ENCODE measurements around the gene MAPK4.

Gene MAPK4

DNA sequence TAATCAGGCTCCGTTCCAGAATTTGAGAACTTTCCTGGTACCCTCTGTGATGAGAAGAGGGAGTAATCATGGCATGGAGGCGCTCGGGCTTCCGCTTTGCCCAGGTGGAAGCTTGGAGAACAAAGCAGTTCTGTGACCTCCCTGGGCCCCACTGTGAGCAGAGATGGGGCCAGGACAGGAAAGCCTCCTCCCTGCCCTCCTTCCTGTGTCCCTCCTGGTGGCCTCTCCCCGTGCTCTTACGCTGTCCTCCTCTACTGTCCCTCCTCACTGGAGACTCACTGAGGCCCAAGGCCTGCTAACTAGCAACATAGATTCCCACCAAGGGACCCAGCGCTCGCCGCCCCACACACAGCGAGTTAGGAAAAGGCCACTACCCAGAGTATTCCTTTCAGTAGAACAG is 119.8 kb downstream of the MAPK4 start:
- no peak overlapping the region for H3K27ac ChIP-seq (ENCODE audit: low read depth, low read length, poor library complexity, severe bottlenecking)
- H3K27me3 ChIP-seq (ENCODE audit: insufficient read depth, low read length): no peaks in the 10 kb centered on the region
- H3K9ac ChIP-seq (ENCODE audit: low read length): no peak overlapping the region
- TF ChIP-seq EZH2 (IDR thresholded peaks at IDR 0.05; ENCODE audit: borderline replicate concordance, low read length): no peak
- TF ChIP-seq, protein P1, sequence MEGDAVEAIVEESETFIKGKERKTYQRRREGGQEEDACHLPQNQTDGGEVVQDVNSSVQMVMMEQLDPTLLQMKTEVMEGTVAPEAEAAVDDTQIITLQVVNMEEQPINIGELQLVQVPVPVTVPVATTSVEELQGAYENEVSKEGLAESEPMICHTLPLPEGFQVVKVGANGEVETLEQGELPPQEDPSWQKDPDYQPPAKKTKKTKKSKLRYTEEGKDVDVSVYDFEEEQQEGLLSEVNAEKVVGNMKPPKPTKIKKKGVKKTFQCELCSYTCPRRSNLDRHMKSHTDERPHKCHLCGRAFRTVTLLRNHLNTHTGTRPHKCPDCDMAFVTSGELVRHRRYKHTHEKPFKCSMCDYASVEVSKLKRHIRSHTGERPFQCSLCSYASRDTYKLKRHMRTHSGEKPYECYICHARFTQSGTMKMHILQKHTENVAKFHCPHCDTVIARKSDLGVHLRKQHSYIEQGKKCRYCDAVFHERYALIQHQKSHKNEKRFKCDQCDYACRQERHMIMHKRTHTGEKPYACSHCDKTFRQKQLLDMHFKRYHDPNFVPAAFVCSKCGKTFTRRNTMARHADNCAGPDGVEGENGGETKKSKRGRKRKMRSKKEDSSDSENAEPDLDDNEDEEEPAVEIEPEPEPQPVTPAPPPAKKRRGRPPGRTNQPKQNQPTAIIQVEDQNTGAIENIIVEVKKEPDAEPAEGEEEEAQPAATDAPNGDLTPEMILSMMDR (IDR thresholded peaks at IDR 0.05; ENCODE audit: low read length): no peak
- no peaks in the 10 kb centered on the region for H3F3A ChIP-seq (ENCODE audit: insufficient read depth, low read length)
- H2AFZ ChIP-seq (ENCODE audit: low read length): no peak overlapping the region
- no peak overlapping the region for H3K4me2 ChIP-seq (ENCODE audit: low read length)
- H3K4me1 ChIP-seq (ENCODE audit: insufficient read depth, low read length, severe bottlenecking): no peaks in the 10 kb centered on the region
- no peaks in the 10 kb centered on the region for H3K9me3 ChIP-seq (ENCODE audit: low read length)
- H3K79me2 ChIP-seq (ENCODE audit: insufficient read depth, low read length): no peaks in the 10 kb centered on the region
- no peaks in the 10 kb centered on the region for H4K20me1 ChIP-seq (ENCODE audit: insufficient read depth, low read length)
- no peaks in the 10 kb centered on the region for H3K9me2 ChIP-seq (ENCODE audit: low read depth, low read length)
- no peaks in the 10 kb centered on the region for H3K36me3 ChIP-seq (ENCODE audit: insufficient read depth, low read length)
- H3K4me3 ChIP-seq (ENCODE audit: low read depth, low read length, poor library complexity, severe bottlenecking): no peak overlapping the region

- Histone ChIP-seq H3K9ac (ENCODE audit: low read length) (no peak overlapping the region), H3F3A (ENCODE audit: insufficient read depth, low read length) (no peaks in the 10 kb centered on the region), H4K20me1 (ENCODE audit: insufficient read depth, low read length) (no peaks in the 10 kb centered on the region), H3K36me3 (ENCODE audit: insufficient read depth, low read length) (no peaks in the 10 kb centered on the region), H3K4me1 (ENCODE audit: insufficient read depth, low read length, severe bottlenecking) (no peaks in the 10 kb centered on the region), H3K79me2 (ENCODE audit: insufficient read depth, low read length) (no peaks in the 10 kb centered on the region), H3K4me3 (ENCODE audit: low read depth, low read length, poor library complexity, severe bottlenecking) (no peak overlapping the region), H3K9me2 (ENCODE audit: low read depth, low read length) (no peaks in the 10 kb centered on the region), H2AFZ (ENCODE audit: low read length) (no peak overlapping the region), H3K27ac (ENCODE audit: low read depth, low read length, poor library complexity, severe bottlenecking) (no peak overlapping the region), H3K4me2 (ENCODE audit: low read length) (no peak overlapping the region), H3K27me3 (ENCODE audit: insufficient read depth, low read length) (no peaks in the 10 kb centered on the region), H3K9me3 (ENCODE audit: low read length) (no peaks in the 10 kb centered on the region)
- TF ChIP-seq EZH2 (IDR thresholded peaks at IDR 0.05; ENCODE audit: borderline replicate concordance, low read length): no peak
- TF ChIP-seq, protein P1 (IDR thresholded peaks at IDR 0.05; ENCODE audit: low read length): no peak
Measured at GRCh38 chr18:50680966-50681365, 121.1 kb downstream of the MAPK4 start.

DNA sequence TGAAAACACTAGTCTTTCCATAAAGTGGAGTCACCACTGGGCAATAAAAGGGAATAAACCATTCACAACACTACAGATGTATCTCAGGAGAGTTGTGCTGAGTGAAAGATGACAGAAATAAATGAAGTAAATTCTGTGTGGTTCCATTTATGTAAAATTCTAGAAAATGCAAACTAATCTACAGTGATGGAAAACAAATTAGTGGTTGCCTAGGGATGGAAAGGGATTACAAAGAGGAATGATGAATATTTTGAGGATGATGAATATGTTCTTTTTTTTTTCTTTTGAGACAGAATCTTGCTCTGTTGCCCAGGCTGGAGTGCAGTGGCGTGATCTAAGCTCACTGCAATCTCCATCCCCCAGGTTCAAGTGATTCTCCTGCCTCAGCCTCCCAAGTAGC is 123.0 kb downstream of the MAPK4 start:
- Histone ChIP-seq H3K9ac (ENCODE audit: low read length) (no peak overlapping the region), H4K20me1 (ENCODE audit: insufficient read depth, low read length) (no peaks in the 10 kb centered on the region), H3F3A (ENCODE audit: insufficient read depth, low read length) (no peaks in the 10 kb centered on the region), H3K9me3 (ENCODE audit: low read length) (no peaks in the 10 kb centered on the region), H2AFZ (ENCODE audit: low read length) (no peak overlapping the region), H3K4me3 (ENCODE audit: low read depth, low read length, poor library complexity, severe bottlenecking) (no peak overlapping the region), H3K79me2 (ENCODE audit: insufficient read depth, low read length) (no peaks in the 10 kb centered on the region), H3K4me1 (ENCODE audit: insufficient read depth, low read length, severe bottlenecking) (no peaks in the 10 kb centered on the region), H3K27ac (ENCODE audit: low read depth, low read length, poor library complexity, severe bottlenecking) (no peak overlapping the region), H3K36me3 (ENCODE audit: insufficient read depth, low read length) (no peaks in the 10 kb centered on the region), H3K4me2 (ENCODE audit: low read length) (no peak overlapping the region), H3K9me2 (ENCODE audit: low read depth, low read length) (no peaks in the 10 kb centered on the region), H3K27me3 (ENCODE audit: insufficient read depth, low read length) (no peaks in the 10 kb centered on the region)
- no peak for TF ChIP-seq EZH2 (IDR thresholded peaks at IDR 0.05; ENCODE audit: borderline replicate concordance, low read length)
- TF ChIP-seq, protein P1 (IDR thresholded peaks at IDR 0.05; ENCODE audit: low read length): no peak
